Tibial nerve (tissue), 4 donors: ENCODE measurements around the gene AKAP9.

Experiments used
- EP300 ChIP-seq, 2 donors: sonication (generic); formaldehyde crosslinking; IDR thresholded peaks; one replicate each; pipeline ENCODE4 v1.6.1; 2017; ENCODE audit warnings: antibody characterized with exemption in 2 of 2, mild to moderate bottlenecking in 1 of 2
- TF ChIP-seq, protein P1 (sequence below), 5 experiments: fragments of 200-600 bp in 3 of 5; fragments of 450-650 bp in 2 of 5; sonication (generic) in 3 of 5; IDR thresholded peaks; one replicate each; pipeline ENCODE4 v1.5.1; 2016 to 2019; ENCODE audit warnings: antibody characterized with exemption in 5 of 5, mild to moderate bottlenecking in 3 of 5, moderate library complexity in 2 of 5

DNA sequence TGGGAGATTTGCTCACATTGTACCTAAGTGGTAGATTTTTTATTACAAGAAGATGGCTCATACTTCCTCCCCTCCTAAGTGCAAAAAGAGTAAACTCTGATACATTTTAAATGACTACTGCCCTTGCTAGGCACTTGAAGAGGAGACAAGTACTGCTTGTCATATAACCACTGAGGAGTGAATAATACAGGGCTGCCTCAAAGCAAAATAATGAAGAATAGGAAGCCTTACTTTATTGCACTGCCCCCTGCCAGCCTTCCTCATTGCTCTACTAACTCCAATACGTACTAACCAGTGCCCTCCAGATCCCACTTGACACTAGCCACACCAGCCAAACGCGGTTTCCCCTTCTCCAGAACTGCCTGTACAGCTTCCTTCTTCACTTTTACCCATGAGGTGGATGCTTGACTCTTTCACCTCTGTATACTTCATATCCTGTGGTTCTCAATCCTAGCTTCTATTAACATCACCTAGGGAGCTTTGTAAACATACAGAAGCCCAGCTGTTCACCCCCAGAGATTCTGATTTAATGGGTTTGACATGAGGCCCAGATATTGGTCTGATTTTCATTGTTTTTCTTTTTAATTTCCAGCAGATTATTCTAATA lies 48.5 kb upstream of the AKAP9 start:
- TF ChIP-seq, protein P1, sequence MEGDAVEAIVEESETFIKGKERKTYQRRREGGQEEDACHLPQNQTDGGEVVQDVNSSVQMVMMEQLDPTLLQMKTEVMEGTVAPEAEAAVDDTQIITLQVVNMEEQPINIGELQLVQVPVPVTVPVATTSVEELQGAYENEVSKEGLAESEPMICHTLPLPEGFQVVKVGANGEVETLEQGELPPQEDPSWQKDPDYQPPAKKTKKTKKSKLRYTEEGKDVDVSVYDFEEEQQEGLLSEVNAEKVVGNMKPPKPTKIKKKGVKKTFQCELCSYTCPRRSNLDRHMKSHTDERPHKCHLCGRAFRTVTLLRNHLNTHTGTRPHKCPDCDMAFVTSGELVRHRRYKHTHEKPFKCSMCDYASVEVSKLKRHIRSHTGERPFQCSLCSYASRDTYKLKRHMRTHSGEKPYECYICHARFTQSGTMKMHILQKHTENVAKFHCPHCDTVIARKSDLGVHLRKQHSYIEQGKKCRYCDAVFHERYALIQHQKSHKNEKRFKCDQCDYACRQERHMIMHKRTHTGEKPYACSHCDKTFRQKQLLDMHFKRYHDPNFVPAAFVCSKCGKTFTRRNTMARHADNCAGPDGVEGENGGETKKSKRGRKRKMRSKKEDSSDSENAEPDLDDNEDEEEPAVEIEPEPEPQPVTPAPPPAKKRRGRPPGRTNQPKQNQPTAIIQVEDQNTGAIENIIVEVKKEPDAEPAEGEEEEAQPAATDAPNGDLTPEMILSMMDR (IDR thresholded peaks at IDR 0.05): no peak
- no peak for TF ChIP-seq EP300 (IDR thresholded peaks at IDR 0.05)
